GM12878 (cell line): Measurements from ENCODE around the gene ITIH5. TPM values are rescaled to one million over a fixed set of nuclear protein-coding genes. Genes with fewer than 3 reads are reported as not detected.

ENCODE experiments used
- ATAC-seq: fragments of 200-7000 bp; cut with Tn5 transposase; 3 replicates; pipeline ENCODE4 v1.9.1; 2020; ENCODE audit warnings: mild to moderate bottlenecking, moderate library complexity
- BruUV-seq: library from RNA; stranded (reverse); fragments of 400-500 nt; replicated peaks from 2 replicates; lab custom pipeline; 2021; lab: Mats Ljungman, UMichigan
- CTCF ChIA-PET: fragments of 300-600 bp; sonication (Branson Sonifier 250); formaldehyde crosslinking; extraction: SDS; loops from one replicate; lab custom pipeline; 2021; ENCODE audit warnings: inconsistent platforms; lab: Yijun Ruan, JAX
- POLR2A ChIA-PET: fragments of 350-600 bp; formaldehyde crosslinking; extraction: SDS; loops from one replicate; lab custom pipeline; 2021; ENCODE audit warnings: inconsistent platforms; lab: Charles Lee
- RAD21 ChIA-PET: fragments of 300-600 bp; sonication (Branson Sonifier 250); formaldehyde crosslinking; loops from one replicate; lab custom pipeline; 2023; ENCODE audit warnings: antibody characterized with exemption; ENCODE audit not compliant: unreplicated experiment; lab: Charles Lee
- SMC1A ChIA-PET: fragments of 300-600 bp; sonication (Branson Sonifier 250); formaldehyde crosslinking; loops from one replicate; lab custom pipeline; 2023; ENCODE audit not compliant: unreplicated experiment, uncharacterized antibody; lab: Charles Lee
- DNase-seq: peaks from one replicate; pipeline ENCODE4 v3.0.0-alpha.2; 2011; ENCODE audit warnings: low read depth, low spot score
- FAIRE-seq: peaks from 3 replicates; lab custom pipeline; 2011; peaks lifted over from hg19 to GRCh38; lab: Jason Lieb, UNC
- H2AFZ ChIP-seq: 2 replicates; pipeline ENCODE4 v1.6.0; 2011; ENCODE audit warnings: low read depth, low read length, control low read depth; ENCODE audit not compliant: control insufficient read depth
- H3K27ac ChIP-seq: 2 replicates; pipeline ENCODE4 v1.5.1; 2011; ENCODE audit warnings: control low read depth; ENCODE audit not compliant: control insufficient read depth, insufficient read depth
- H3K27me3 ChIP-seq, 2 experiments: replicated peaks in 1 of 2; 2 replicates each; pipeline versions ENCODE4 v1.6.0 to v1.6.1; 2011; ENCODE audit warnings: low read length in 1 of 2; ENCODE audit not compliant: control insufficient read depth in 2 of 2, insufficient read depth in 2 of 2
- H3K36me3 ChIP-seq, 2 experiments: 2 replicates each; pipeline ENCODE4 v1.5.1; 2011; ENCODE audit warnings: low read length in 1 of 2; ENCODE audit not compliant: control insufficient read depth in 2 of 2, insufficient read depth in 2 of 2
- H3K4me1 ChIP-seq: 2 replicates; pipeline ENCODE4 v1.6.1; 2011; ENCODE audit warnings: mild to moderate bottlenecking, low read length, moderate library complexity, mixed read lengths; ENCODE audit not compliant: control insufficient read depth, insufficient read depth
- H3K4me2 ChIP-seq: 2 replicates; pipeline ENCODE4 v1.6.0; 2011; ENCODE audit warnings: control low read depth; ENCODE audit not compliant: control insufficient read depth, insufficient read depth
- H3K4me3 ChIP-seq: fragments of 200-600 bp; sonication (generic); 2 replicates; pipeline ENCODE4 v1.5.1; 2016
- H3K79me2 ChIP-seq: 2 replicates; pipeline ENCODE4 v1.6.0; 2011; ENCODE audit warnings: low read length; ENCODE audit not compliant: control insufficient read depth, insufficient read depth
- H3K9ac ChIP-seq: 2 replicates; pipeline ENCODE4 v1.8.0; 2011; ENCODE audit warnings: low read length, control low read depth, mixed read lengths; ENCODE audit not compliant: control insufficient read depth, insufficient read depth
- H3K9me3 ChIP-seq: replicated peaks from 3 replicates; pipeline ENCODE4 v1.5.1; 2011; ENCODE audit warnings: mild to moderate bottlenecking, low read length; ENCODE audit not compliant: control insufficient read depth, insufficient read depth
- H4K20me1 ChIP-seq: 2 replicates; pipeline ENCODE4 v1.6.0; 2011; ENCODE audit not compliant: control insufficient read depth, insufficient read depth
- CREM ChIP-seq: IDR thresholded peaks from 2 replicates; pipeline ENCODE4 v1.6.1; 2014; ENCODE audit warnings: antibody characterized with exemption, low read depth
- FOS ChIP-seq: IDR thresholded peaks from 3 replicates; pipeline ENCODE4 v1.6.1; 2011; ENCODE audit warnings: borderline replicate concordance; ENCODE audit not compliant: insufficient read length; ENCODE audit errors: extremely low read depth
- MTA2 ChIP-seq: fragments of 450-650 bp; IDR thresholded peaks from 2 replicates; pipeline ENCODE4 v1.6.1; 2016; ENCODE audit warnings: low read depth, mild to moderate bottlenecking, moderate library complexity
- MXI1 ChIP-seq: fragments of 150-350 bp; IDR thresholded peaks from 2 replicates; pipeline ENCODE4 v1.6.1; 2011; ENCODE audit warnings: low read depth, mild to moderate bottlenecking, inconsistent platforms, low read length, improper control_type of control experiment
- NRF1 ChIP-seq: conservative IDR thresholded peaks from 2 replicates; pipeline ENCODE4 v1.6.1; 2011; ENCODE audit warnings: mild to moderate bottlenecking, low read depth, low read length, improper control_type of control experiment
- YY1 ChIP-seq: IDR thresholded peaks from 2 replicates; pipeline ENCODE4 v1.6.1; 2011; ENCODE audit warnings: low read depth, mild to moderate bottlenecking, low read length
- WGBS: methylation state at CpG from one replicate; pipeline ENCODE4 v1.1.6; 2016; ENCODE audit warnings: low lambda C conversion rate; ENCODE audit not compliant: insufficient replicate concordance, insufficient coverage; ENCODE audit errors: missing lambda C conversion rate; 5-methylcytosine and 5-hydroxymethylcytosine counted together
- in situ Hi-C: fragments of 300-500 bp; cut with MboI; formaldehyde crosslinking; loops from 9 replicates; pipeline ENCODE4 v1.14.3; 2018; ENCODE audit warnings: mixed read lengths
- intact Hi-C: fragments of 100-400 bp; cut with micrococcal nuclease; formaldehyde crosslinking; loops from one replicate; pipeline ENCODE4 v1.14.2; 2022; ENCODE audit not compliant: unreplicated experiment
- polyA plus RNA-seq, 11 experiments: library from polyadenylated mRNA; depleted of rRNA in 4 of 11; unstranded in 6 of 11; stranded (reverse) in 5 of 11; fragments of >200 nt; fragmentation: Nextera tagmentation in 4 of 11; fragmentation: Illumina TruSeq in 1 of 11; extraction: Ambion mirVana in 4 of 11; extraction: Trizol in 1 of 11; gene quantifications; 1 replicate in 1 of 11; 2 replicates in 10 of 11; pipeline versions ENCODE4 v1.2.1 to v1.2.3, GENCODE V29; 2011 to 2016; ENCODE audit warnings: inconsistent platforms in 2 of 11, missing spikeins in 2 of 11, low read depth in 1 of 11
- total RNA-seq, 4 experiments: library from RNA; depleted of rRNA in 3 of 4; stranded (reverse); fragments of >200 nt in 3 of 4; fragmentation: Illumina TruSeq in 1 of 4; extraction: Trizol in 1 of 4; gene quantifications; 2 replicates each; pipeline versions ENCODE4 v1.2.1 to v1.2.3, GENCODE V29; 2013 to 2021
- TF ChIP-seq, protein P1 (sequence below): IDR thresholded peaks from 2 replicates; pipeline ENCODE4 v1.6.1; 2012; ENCODE audit warnings: low read length, inconsistent platforms

ITIH5 gene
- total and polyA plus RNA-seq, 10 of the 15 experiments (the other 5 are each of a cell fraction or from before 2014, with no cell fraction given): 0.14 to 0.43 (median 0.21) TPM; not detected in 7

- no peaks in the 10 kb centered on the region for H4K20me1 ChIP-seq
- BruUV-seq: no TSS peak
- in situ Hi-C loops: no loop called here
- intact Hi-C loops: no loop called here
- POLR2A ChIA-PET: no interaction called here
- no peaks in the 10 kb centered on the region for H3K9me3 ChIP-seq
- no peak for TF ChIP-seq NRF1
- TF ChIP-seq FOS: no peak
- TF ChIP-seq, protein P1, sequence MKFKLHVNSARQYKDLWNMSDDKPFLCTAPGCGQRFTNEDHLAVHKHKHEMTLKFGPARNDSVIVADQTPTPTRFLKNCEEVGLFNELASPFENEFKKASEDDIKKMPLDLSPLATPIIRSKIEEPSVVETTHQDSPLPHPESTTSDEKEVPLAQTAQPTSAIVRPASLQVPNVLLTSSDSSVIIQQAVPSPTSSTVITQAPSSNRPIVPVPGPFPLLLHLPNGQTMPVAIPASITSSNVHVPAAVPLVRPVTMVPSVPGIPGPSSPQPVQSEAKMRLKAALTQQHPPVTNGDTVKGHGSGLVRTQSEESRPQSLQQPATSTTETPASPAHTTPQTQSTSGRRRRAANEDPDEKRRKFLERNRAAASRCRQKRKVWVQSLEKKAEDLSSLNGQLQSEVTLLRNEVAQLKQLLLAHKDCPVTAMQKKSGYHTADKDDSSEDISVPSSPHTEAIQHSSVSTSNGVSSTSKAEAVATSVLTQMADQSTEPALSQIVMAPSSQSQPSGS: no peak
- 0 out of 2 replicates have a peak, but pooled peaks have one; percentile 24 for TF ChIP-seq MTA2
- TF ChIP-seq MXI1: no peak
- TF ChIP-seq YY1: no peak
- TF ChIP-seq CREM: no peak
- TF ChIP-seq, all 136 proteins: peak for 1
- H2AFZ ChIP-seq: no peak overlapping the region
- H3K9ac ChIP-seq: no peak overlapping the region
- no peak overlapping the region for H3K4me3 ChIP-seq
- DNase-seq: no peak
- ChIA-PET RAD21 (no interaction called here), SMC1A (no interaction called here), CTCF (no interaction called here)
- H3K27ac ChIP-seq: no peak overlapping the region
- H3K36me3 ChIP-seq: no peaks in the 10 kb centered on the region
- H3K4me2 ChIP-seq: no peak overlapping the region
- no peak for ATAC-seq
- H3K79me2 ChIP-seq: no peaks in the 10 kb centered on the region
- no peaks in the 10 kb centered on the region; the same call in 1 of the 2 replicates for H3K4me1 ChIP-seq
- 0% methylated on average over 2 of the region's 2 CpGs for WGBS
- peaks cover 0 to 2% of the 10 kb centered on the region in 2 experiments; a peak in 1 of 4 replicates for H3K27me3 ChIP-seq
- FAIRE-seq: no peak
Observed at GRCh38 chr10:7618461-7618860, 48.3 kb downstream of the ITIH5 start.
